Endodermal cell (in vitro differentiated cells): ENCODE results near the gene TIMM50. TPM values are rescaled to one million over a fixed set of nuclear protein-coding genes. Genes with fewer than 3 reads are reported as not detected.

Experiments used
- DNase-seq: peaks from one replicate; pipeline ENCODE4 v3.0.0-alpha.2; 2017
- H3K27ac ChIP-seq: 2 replicates; pipeline ENCODE4 v1.5.1; 2013; ENCODE audit warnings: mild to moderate bottlenecking, low read depth, low read length, moderate library complexity
- H3K27me3 ChIP-seq: 2 replicates; pipeline ENCODE4 v1.6.1; 2013; ENCODE audit warnings: mild to moderate bottlenecking, low read length, moderate library complexity; ENCODE audit not compliant: insufficient read depth, control insufficient read depth, poor library complexity, severe bottlenecking
- H3K36me3 ChIP-seq: 2 replicates; pipeline ENCODE4 v1.7.0; 2013; ENCODE audit warnings: mild to moderate bottlenecking, low read length, moderate library complexity; ENCODE audit not compliant: control insufficient read depth, insufficient read depth
- H3K4me1 ChIP-seq: one replicate; pipeline ENCODE4 v1.7.0; 2013; ENCODE audit warnings: low read length; ENCODE audit not compliant: control insufficient read depth, insufficient read depth
- H3K4me3 ChIP-seq: 2 replicates; pipeline ENCODE4 v1.5.1; 2013; ENCODE audit warnings: mild to moderate bottlenecking, low read length, moderate library complexity
- H3K9ac ChIP-seq: 2 replicates; pipeline ENCODE4 v1.6.1; 2013; ENCODE audit warnings: mild to moderate bottlenecking, low read length, moderate library complexity; ENCODE audit not compliant: poor library complexity, severe bottlenecking; ENCODE audit errors: extremely low read depth
- H3K9me3 ChIP-seq: 2 replicates; pipeline ENCODE4 v1.6.1; 2013; ENCODE audit warnings: mild to moderate bottlenecking, low read length, moderate library complexity; ENCODE audit not compliant: control insufficient read depth
- H3K27ac Mint-ChIP-seq: 2 replicates; pipeline ENCODE4 v1.8.0; 2020; ENCODE audit warnings: mixed read lengths
- H3K27me3 Mint-ChIP-seq: 2 replicates; pipeline ENCODE4 v1.8.0; 2021; ENCODE audit warnings: mild to moderate bottlenecking, mixed read lengths; ENCODE audit not compliant: insufficient read depth
- H3K36me3 Mint-ChIP-seq: 2 replicates; pipeline ENCODE4 v1.8.0; 2020; ENCODE audit warnings: low read depth, mixed read lengths
- H3K4me1 Mint-ChIP-seq: 2 replicates; pipeline ENCODE4 v1.8.0; 2020; ENCODE audit warnings: mixed read lengths
- H3K4me3 Mint-ChIP-seq: 2 replicates; pipeline ENCODE4 v1.8.0; 2020; ENCODE audit warnings: mild to moderate bottlenecking, moderate library complexity, mixed read lengths
- H3K9me3 Mint-ChIP-seq: 2 replicates; pipeline ENCODE4 v1.8.0; 2020; ENCODE audit warnings: mild to moderate bottlenecking, mixed read lengths
- CTCF ChIP-seq: fragments of 200-600 bp; sonication (generic); conservative IDR thresholded peaks from 2 replicates; pipeline ENCODE4 v1.5.0; 2021; ENCODE audit warnings: antibody characterized with exemption, mild to moderate bottlenecking
- WGBS, 2 experiments: methylation state at CpG; one replicate each; pipeline versions ENCODE4 v1.1.5 to v1.1.7; 2013; ENCODE audit warnings: missing lambda C conversion rate in 2 of 2, mixed read lengths in 1 of 2; ENCODE audit not compliant: insufficient coverage in 1 of 2, insufficient read length in 1 of 2; 5-methylcytosine and 5-hydroxymethylcytosine counted together
- total RNA-seq, 2 donors: library from RNA; stranded (reverse); fragmentation: NEBNext Ultra II Directional in 1 of 2; extraction: Animal tissue kit (Norgen Biotek cat#: 25700) in 1 of 2; gene quantifications; 2 replicates in 1 of 2; 3 replicates in 1 of 2; pipeline ENCODE4 v1.2.1, GENCODE V29; 2021

Gene TIMM50
- total RNA-seq, 2 donors from 2014 or later: 87.8 to 94.6 TPM

- no peak for TF ChIP-seq CTCF
- H3K4me3 ChIP-seq: no peak overlapping the region
- H3K9ac ChIP-seq: no peak overlapping the region
- H3K27me3 ChIP-seq: peaks cover 65% of the 10 kb centered on the region
- Mint-ChIP-seq H3K27ac (no peak overlapping the region), H3K4me1 (no peaks in the 10 kb centered on the region), H3K4me3 (no peak overlapping the region), H3K27me3 (peaks cover 81% of the 10 kb centered on the region), H3K36me3 (no peaks in the 10 kb centered on the region), H3K9me3 (peaks cover 9% of the 10 kb centered on the region)
- WGBS, 2 experiments: 67 to 68% methylated on average over 7 of the region's 7 CpGs
- no peak overlapping the region for H3K27ac ChIP-seq
- H3K9me3 ChIP-seq: peaks cover 5% of the 10 kb centered on the region
- no peak for DNase-seq
- H3K4me1 ChIP-seq: no peaks in the 10 kb centered on the region
- H3K36me3 ChIP-seq: no peaks in the 10 kb centered on the region
These were observed 25.9 kb downstream of the TIMM50 start for GRCh38 chr19:39506598-39506943.

- H3K27ac ChIP-seq: no peak overlapping the region
- peak overlapping the region; percentile 79 for H3K4me3 ChIP-seq
- H3K36me3 Mint-ChIP-seq: no peaks in the 10 kb centered on the region
- peaks cover 79% of the 10 kb centered on the region for H3K27me3 Mint-ChIP-seq
- DNase-seq: peak; percentile 91
- no peaks in the 10 kb centered on the region for H3K36me3 ChIP-seq
- H3K9me3 ChIP-seq: peaks cover 5% of the 10 kb centered on the region
- no peak for TF ChIP-seq CTCF
- no peaks in the 10 kb centered on the region for H3K4me1 Mint-ChIP-seq
- H3K9me3 Mint-ChIP-seq: peaks cover 9% of the 10 kb centered on the region
- no peak overlapping the region for H3K27ac Mint-ChIP-seq
- 0 to 4% methylated on average over 35 to 96 of the region's 96 CpGs for WGBS, 2 experiments
- no peak overlapping the region for H3K9ac ChIP-seq
- peaks cover 65% of the 10 kb centered on the region for H3K27me3 ChIP-seq
- no peaks in the 10 kb centered on the region for H3K4me1 ChIP-seq
- peak overlapping the region; percentile 61 for H3K4me3 Mint-ChIP-seq
These were observed 26.5 kb downstream of the TIMM50 start for GRCh38 chr19:39506944-39507714.

- peaks cover 80% of the 10 kb centered on the region for H3K27me3 Mint-ChIP-seq
- Histone ChIP-seq H3K9ac (no peak overlapping the region), H3K27ac (no peak overlapping the region), H3K4me3 (peak overlapping the region; percentile 79), H3K36me3 (no peaks in the 10 kb centered on the region), H3K4me1 (no peaks in the 10 kb centered on the region), H3K27me3 (peaks cover 66% of the 10 kb centered on the region), H3K9me3 (peaks cover 5% of the 10 kb centered on the region)
- DNase-seq: no peak
- no peak for TF ChIP-seq CTCF
- no peaks in the 10 kb centered on the region for H3K36me3 Mint-ChIP-seq
- no peak overlapping the region for H3K27ac Mint-ChIP-seq
- peaks cover 9% of the 10 kb centered on the region for H3K9me3 Mint-ChIP-seq
- no peaks in the 10 kb centered on the region for H3K4me1 Mint-ChIP-seq
- peak overlapping the region; percentile 61 for H3K4me3 Mint-ChIP-seq
- WGBS, 2 experiments: 36 to 45% methylated on average over 15 to 24 of the region's 24 CpGs
These were observed 27.2 kb downstream of the TIMM50 start for GRCh38 chr19:39507715-39508364.
